ENCODE measurements around the gene USP6NL.

The USP6NL gene

GRCh38 chr10:11551916-11552602 lies 59.4 kb downstream of the USP6NL start:
- Histone ChIP-seq H3K4me3 (ENCODE audit: low read length) (no peak overlapping the region), H2AK5ac (ENCODE audit: low read length) (no peak overlapping the region), H2BK120ac (ENCODE audit: low read depth, low read length) (no peak overlapping the region), H3K23ac (ENCODE audit: low read length) (no peak overlapping the region), H3K27ac (ENCODE audit: low read depth, low read length) (no peak overlapping the region), H3K27me3 (ENCODE audit: insufficient read depth, low read length, poor library complexity) (no peaks in the 10 kb centered on the region), H4K5ac (ENCODE audit: low read length) (no peak overlapping the region), H3K4me1 (ENCODE audit: control insufficient read depth, low read depth, low read length) (no peaks in the 10 kb centered on the region), H3K79me1 (ENCODE audit: low read length) (no peaks in the 10 kb centered on the region), H3K4me2 (ENCODE audit: low read length) (no peak overlapping the region), H3K9ac (ENCODE audit: low read length) (no peak overlapping the region), H3K56ac (ENCODE audit: low read length) (no peak overlapping the region), H2BK15ac (replicated peaks; ENCODE audit: low read depth) (no peak overlapping the region), H2BK5ac (ENCODE audit: low read length) (no peak overlapping the region), H3K79me2 (ENCODE audit: control insufficient read depth, insufficient read depth, low read length) (peaks cover 6% of the 10 kb centered on the region), H3K18ac (ENCODE audit: low read length) (no peak overlapping the region), H4K8ac (ENCODE audit: low read depth, low read length) (no peak overlapping the region), H3K4ac (ENCODE audit: low read depth, low read length) (no peak overlapping the region), H3K36me3 (ENCODE audit: control insufficient read depth, insufficient read depth, low read length) (no peaks in the 10 kb centered on the region)
- no CpG with 5 or more reads among the region's 4 CpGs for WGBS (ENCODE audit: extremely low coverage, insufficient coverage, low lambda C conversion rate)
- peak; percentile 56 for DNase-seq

- no peaks in the 10 kb centered on the region for H3K79me1 ChIP-seq (ENCODE audit: low read length)
- H3K4me3 ChIP-seq (ENCODE audit: low read length): no peak overlapping the region
- no peak overlapping the region for H2BK120ac ChIP-seq (ENCODE audit: low read depth, low read length)
- H3K9ac ChIP-seq (ENCODE audit: low read length): no peak overlapping the region
- H3K18ac ChIP-seq (ENCODE audit: low read length): no peak overlapping the region
- H3K23ac ChIP-seq (ENCODE audit: low read length): no peak overlapping the region
- no peaks in the 10 kb centered on the region for H3K4me1 ChIP-seq (ENCODE audit: control insufficient read depth, low read depth, low read length)
- no CpG with 5 or more reads among the region's 4 CpGs for WGBS (ENCODE audit: extremely low coverage, insufficient coverage, low lambda C conversion rate)
- H3K56ac ChIP-seq (ENCODE audit: low read length): no peak overlapping the region
- no peak overlapping the region for H3K27ac ChIP-seq (ENCODE audit: low read depth, low read length)
- H3K79me2 ChIP-seq (ENCODE audit: control insufficient read depth, insufficient read depth, low read length): peaks cover 6% of the 10 kb centered on the region
- H2AK5ac ChIP-seq (ENCODE audit: low read length): no peak overlapping the region
- H3K4ac ChIP-seq (ENCODE audit: low read depth, low read length): no peak overlapping the region
- no peak overlapping the region for H3K4me2 ChIP-seq (ENCODE audit: low read length)
- no peaks in the 10 kb centered on the region for H3K36me3 ChIP-seq (ENCODE audit: control insufficient read depth, insufficient read depth, low read length)
- H4K8ac ChIP-seq (ENCODE audit: low read depth, low read length): no peak overlapping the region
- H4K5ac ChIP-seq (ENCODE audit: low read length): no peak overlapping the region
- DNase-seq: no peak
- no peak overlapping the region for H2BK5ac ChIP-seq (ENCODE audit: low read length)
- H3K27me3 ChIP-seq (ENCODE audit: insufficient read depth, low read length, poor library complexity): no peaks in the 10 kb centered on the region
- H2BK15ac ChIP-seq (replicated peaks; ENCODE audit: low read depth): no peak overlapping the region
Measured at GRCh38 chr10:11551104-11551503, 60.3 kb downstream of the USP6NL start.

GRCh38 chr10:11548768-11549099 lies 62.7 kb downstream of the USP6NL start:
- H4K8ac ChIP-seq (ENCODE audit: low read depth, low read length): no peak overlapping the region
- no peaks in the 10 kb centered on the region for H3K27me3 ChIP-seq (ENCODE audit: insufficient read depth, low read length, poor library complexity)
- H3K23ac ChIP-seq (ENCODE audit: low read length): no peak overlapping the region
- H2BK120ac ChIP-seq (ENCODE audit: low read depth, low read length): no peak overlapping the region
- no peaks in the 10 kb centered on the region for H3K36me3 ChIP-seq (ENCODE audit: control insufficient read depth, insufficient read depth, low read length)
- H3K4me3 ChIP-seq (ENCODE audit: low read length): no peak overlapping the region
- no peak for DNase-seq
- H3K4me1 ChIP-seq (ENCODE audit: control insufficient read depth, low read depth, low read length): no peaks in the 10 kb centered on the region
- no peak overlapping the region for H3K9ac ChIP-seq (ENCODE audit: low read length)
- H2BK15ac ChIP-seq (replicated peaks; ENCODE audit: low read depth): no peak overlapping the region
- peaks cover 2% of the 10 kb centered on the region for H3K79me1 ChIP-seq (ENCODE audit: low read length)
- H3K4ac ChIP-seq (ENCODE audit: low read depth, low read length): no peak overlapping the region
- no CpG with 5 or more reads among the region's 2 CpGs for WGBS (ENCODE audit: extremely low coverage, insufficient coverage, low lambda C conversion rate)
- H3K79me2 ChIP-seq (ENCODE audit: control insufficient read depth, insufficient read depth, low read length): peaks cover 3% of the 10 kb centered on the region
- H3K56ac ChIP-seq (ENCODE audit: low read length): no peak overlapping the region
- no peak overlapping the region for H3K27ac ChIP-seq (ENCODE audit: low read depth, low read length)
- H2AK5ac ChIP-seq (ENCODE audit: low read length): no peak overlapping the region
- H4K5ac ChIP-seq (ENCODE audit: low read length): no peak overlapping the region
- no peak overlapping the region for H3K4me2 ChIP-seq (ENCODE audit: low read length)
- H3K18ac ChIP-seq (ENCODE audit: low read length): no peak overlapping the region
- no peak overlapping the region for H2BK5ac ChIP-seq (ENCODE audit: low read length)

- Histone ChIP-seq H3K4me3 (ENCODE audit: low read length) (no peak overlapping the region), H4K8ac (ENCODE audit: low read depth, low read length) (no peak overlapping the region), H3K23ac (ENCODE audit: low read length) (no peak overlapping the region), H4K5ac (ENCODE audit: low read length) (no peak overlapping the region), H2AK5ac (ENCODE audit: low read length) (no peak overlapping the region), H2BK15ac (replicated peaks; ENCODE audit: low read depth) (no peak overlapping the region), H3K4ac (ENCODE audit: low read depth, low read length) (no peak overlapping the region), H3K79me1 (ENCODE audit: low read length) (peaks cover 2% of the 10 kb centered on the region), H3K36me3 (ENCODE audit: control insufficient read depth, insufficient read depth, low read length) (no peaks in the 10 kb centered on the region), H3K18ac (ENCODE audit: low read length) (no peak overlapping the region), H3K4me2 (ENCODE audit: low read length) (no peak overlapping the region), H2BK120ac (ENCODE audit: low read depth, low read length) (no peak overlapping the region), H3K79me2 (ENCODE audit: control insufficient read depth, insufficient read depth, low read length) (peaks cover 3% of the 10 kb centered on the region), H2BK5ac (ENCODE audit: low read length) (no peak overlapping the region), H3K4me1 (ENCODE audit: control insufficient read depth, low read depth, low read length) (no peaks in the 10 kb centered on the region), H3K9ac (ENCODE audit: low read length) (no peak overlapping the region), H3K56ac (ENCODE audit: low read length) (no peak overlapping the region), H3K27ac (ENCODE audit: low read depth, low read length) (no peak overlapping the region), H3K27me3 (ENCODE audit: insufficient read depth, low read length, poor library complexity) (no peaks in the 10 kb centered on the region)
- no peak for DNase-seq
- WGBS (ENCODE audit: extremely low coverage, insufficient coverage, low lambda C conversion rate): no CpG with 5 or more reads among the region's 1 CpG
Measured at GRCh38 chr10:11548065-11548767, 63.2 kb downstream of the USP6NL start.

- no peak overlapping the region for H2BK15ac ChIP-seq (replicated peaks; ENCODE audit: low read depth)
- no peak overlapping the region for H3K4me2 ChIP-seq (ENCODE audit: low read length)
- H3K23ac ChIP-seq (ENCODE audit: low read length): no peak overlapping the region
- H3K4ac ChIP-seq (ENCODE audit: low read depth, low read length): no peak overlapping the region
- no peak overlapping the region for H3K18ac ChIP-seq (ENCODE audit: low read length)
- H3K27ac ChIP-seq (ENCODE audit: low read depth, low read length): no peak overlapping the region
- H3K79me1 ChIP-seq (ENCODE audit: low read length): peaks cover 4% of the 10 kb centered on the region
- H2AK5ac ChIP-seq (ENCODE audit: low read length): no peak overlapping the region
- WGBS (ENCODE audit: extremely low coverage, insufficient coverage, low lambda C conversion rate): 100% methylated on average over 1 of the region's 4 CpGs
- no peaks in the 10 kb centered on the region for H3K4me1 ChIP-seq (ENCODE audit: control insufficient read depth, low read depth, low read length)
- peaks cover 4% of the 10 kb centered on the region for H3K79me2 ChIP-seq (ENCODE audit: control insufficient read depth, insufficient read depth, low read length)
- no peak overlapping the region for H3K4me3 ChIP-seq (ENCODE audit: low read length)
- H3K56ac ChIP-seq (ENCODE audit: low read length): no peak overlapping the region
- no peaks in the 10 kb centered on the region for H3K27me3 ChIP-seq (ENCODE audit: insufficient read depth, low read length, poor library complexity)
- no peak overlapping the region for H2BK120ac ChIP-seq (ENCODE audit: low read depth, low read length)
- no peak overlapping the region for H3K9ac ChIP-seq (ENCODE audit: low read length)
- no peak overlapping the region for H2BK5ac ChIP-seq (ENCODE audit: low read length)
- H3K36me3 ChIP-seq (ENCODE audit: control insufficient read depth, insufficient read depth, low read length): no peaks in the 10 kb centered on the region
- no peak for DNase-seq
- no peak overlapping the region for H4K5ac ChIP-seq (ENCODE audit: low read length)
- H4K8ac ChIP-seq (ENCODE audit: low read depth, low read length): no peak overlapping the region
Measured at GRCh38 chr10:11546581-11546980, 64.9 kb downstream of the USP6NL start.
